ENCODE measurements around the gene THAP4. TPM values are rescaled to one million over a fixed set of nuclear protein-coding genes. Genes with fewer than 3 reads are reported as not detected.

THAP4 gene
- total RNA-seq, 1 donor from 2014 or later: 32.4 TPM

GRCh38 chr2:241620419-241620769 is 16.6 kb downstream of the THAP4 start:
- peaks cover 5% of the 10 kb centered on the region for H3K36me3 Mint-ChIP-seq (ENCODE audit: unreplicated experiment)
- no peak overlapping the region for H3K4me3 Mint-ChIP-seq (ENCODE audit: unreplicated experiment)
- H3K4me1 Mint-ChIP-seq (ENCODE audit: low read depth, unreplicated experiment): peaks cover 8% of the 10 kb centered on the region
- DNase-seq: no peak
- H3K27me3 Mint-ChIP-seq (ENCODE audit: unreplicated experiment): peaks cover 4% of the 10 kb centered on the region
- peaks cover 2% of the 10 kb centered on the region for H3K9me3 Mint-ChIP-seq (ENCODE audit: unreplicated experiment)
- no peak overlapping the region for H3K27ac Mint-ChIP-seq (ENCODE audit: unreplicated experiment)
- TF ChIP-seq CTCF (IDR thresholded peaks at IDR 0.05; ENCODE audit: partially characterized antibody, unreplicated experiment): no peak

- Mint-ChIP-seq H3K36me3 (ENCODE audit: unreplicated experiment) (peaks cover 5% of the 10 kb centered on the region), H3K27ac (ENCODE audit: unreplicated experiment) (no peak overlapping the region), H3K9me3 (ENCODE audit: unreplicated experiment) (peaks cover 2% of the 10 kb centered on the region), H3K4me1 (ENCODE audit: low read depth, unreplicated experiment) (peaks cover 8% of the 10 kb centered on the region), H3K27me3 (ENCODE audit: unreplicated experiment) (peaks cover 4% of the 10 kb centered on the region), H3K4me3 (ENCODE audit: unreplicated experiment) (no peak overlapping the region)
- DNase-seq: no peak
- TF ChIP-seq CTCF (IDR thresholded peaks at IDR 0.05; ENCODE audit: partially characterized antibody, unreplicated experiment): no peak
These were observed 17.1 kb downstream of the THAP4 start for GRCh38 chr2:241619597-241620418.

GRCh38 chr2:241618829-241619228 is 18.1 kb downstream of the THAP4 start:
- H3K4me1 Mint-ChIP-seq (ENCODE audit: low read depth, unreplicated experiment): peaks cover 8% of the 10 kb centered on the region
- no peak overlapping the region for H3K27ac Mint-ChIP-seq (ENCODE audit: unreplicated experiment)
- H3K27me3 Mint-ChIP-seq (ENCODE audit: unreplicated experiment): peaks cover 4% of the 10 kb centered on the region
- H3K4me3 Mint-ChIP-seq (ENCODE audit: unreplicated experiment): no peak overlapping the region
- H3K9me3 Mint-ChIP-seq (ENCODE audit: unreplicated experiment): peaks cover 2% of the 10 kb centered on the region
- no peak for TF ChIP-seq CTCF (IDR thresholded peaks at IDR 0.05; ENCODE audit: partially characterized antibody, unreplicated experiment)
- peaks cover 5% of the 10 kb centered on the region for H3K36me3 Mint-ChIP-seq (ENCODE audit: unreplicated experiment)
- DNase-seq: no peak

GRCh38 chr2:241618296-241618805 is 18.6 kb downstream of the THAP4 start:
- no peak overlapping the region for H3K4me3 Mint-ChIP-seq (ENCODE audit: unreplicated experiment)
- no peak for TF ChIP-seq CTCF (IDR thresholded peaks at IDR 0.05; ENCODE audit: partially characterized antibody, unreplicated experiment)
- H3K27me3 Mint-ChIP-seq (ENCODE audit: unreplicated experiment): peaks cover 4% of the 10 kb centered on the region
- DNase-seq: no peak
- peaks cover 2% of the 10 kb centered on the region for H3K9me3 Mint-ChIP-seq (ENCODE audit: unreplicated experiment)
- H3K36me3 Mint-ChIP-seq (ENCODE audit: unreplicated experiment): peaks cover 5% of the 10 kb centered on the region
- peaks cover 9% of the 10 kb centered on the region for H3K4me1 Mint-ChIP-seq (ENCODE audit: low read depth, unreplicated experiment)
- H3K27ac Mint-ChIP-seq (ENCODE audit: unreplicated experiment): peak overlapping the region; percentile 4
